MM.1S (cell line): Measurements from ENCODE around the gene CAMK2G.

Source experiments
- EZH2 ChIP-seq: fragments of 300-600 bp; sonication (generic); optimal IDR thresholded peaks from 2 replicates; pipeline ENCODE3; 2017; ENCODE audit warnings: low read depth, mild to moderate bottlenecking, antibody characterized with exemption, low read length, mixed read lengths
- EZH2phosphoT487 ChIP-seq: fragments of 300-600 bp; sonication (generic); IDR thresholded peaks from 2 replicates; pipeline ENCODE4 v1.6.1; 2018; ENCODE audit warnings: antibody characterized with exemption, low read length
- TF ChIP-seq, protein P1 (sequence below): fragments of 300-600 bp; sonication (generic); IDR thresholded peaks from 2 replicates; pipeline ENCODE4 v1.5.1; 2016; ENCODE audit warnings: antibody characterized with exemption, low read length, mixed read lengths

DNA sequence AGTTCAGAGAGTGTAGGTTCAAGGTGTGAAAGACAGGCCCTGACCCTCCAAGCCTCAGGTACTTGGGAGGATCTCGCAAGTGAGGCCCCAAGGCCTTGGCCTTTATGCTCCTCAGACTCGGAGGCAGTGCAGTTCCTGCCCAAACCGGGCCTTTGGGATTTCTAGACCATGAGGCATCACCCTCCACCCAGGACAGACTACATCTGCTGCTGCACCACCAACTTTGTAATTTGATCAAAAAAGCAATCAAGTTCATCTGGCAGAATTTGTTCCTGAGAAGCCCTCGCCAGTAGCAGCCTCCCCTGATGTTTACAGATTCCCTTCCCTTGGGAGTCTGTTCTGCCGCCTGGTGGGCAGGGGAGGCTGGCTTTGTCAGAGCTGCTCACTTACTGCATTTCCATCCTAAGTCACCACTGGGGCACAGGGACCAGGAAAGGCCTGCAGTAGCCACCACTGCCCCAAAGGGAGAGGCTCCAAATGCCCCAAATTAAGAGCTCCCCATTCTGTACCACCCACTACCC, 2.1 kb downstream of the CAMK2G start:
- TF ChIP-seq, protein P1, sequence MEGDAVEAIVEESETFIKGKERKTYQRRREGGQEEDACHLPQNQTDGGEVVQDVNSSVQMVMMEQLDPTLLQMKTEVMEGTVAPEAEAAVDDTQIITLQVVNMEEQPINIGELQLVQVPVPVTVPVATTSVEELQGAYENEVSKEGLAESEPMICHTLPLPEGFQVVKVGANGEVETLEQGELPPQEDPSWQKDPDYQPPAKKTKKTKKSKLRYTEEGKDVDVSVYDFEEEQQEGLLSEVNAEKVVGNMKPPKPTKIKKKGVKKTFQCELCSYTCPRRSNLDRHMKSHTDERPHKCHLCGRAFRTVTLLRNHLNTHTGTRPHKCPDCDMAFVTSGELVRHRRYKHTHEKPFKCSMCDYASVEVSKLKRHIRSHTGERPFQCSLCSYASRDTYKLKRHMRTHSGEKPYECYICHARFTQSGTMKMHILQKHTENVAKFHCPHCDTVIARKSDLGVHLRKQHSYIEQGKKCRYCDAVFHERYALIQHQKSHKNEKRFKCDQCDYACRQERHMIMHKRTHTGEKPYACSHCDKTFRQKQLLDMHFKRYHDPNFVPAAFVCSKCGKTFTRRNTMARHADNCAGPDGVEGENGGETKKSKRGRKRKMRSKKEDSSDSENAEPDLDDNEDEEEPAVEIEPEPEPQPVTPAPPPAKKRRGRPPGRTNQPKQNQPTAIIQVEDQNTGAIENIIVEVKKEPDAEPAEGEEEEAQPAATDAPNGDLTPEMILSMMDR = no peak
- TF ChIP-seq EZH2 = no peak
- no peak for TF ChIP-seq EZH2phosphoT487
